HEK293 (cell line): ENCODE data around the gene INTS1.

Experiments used
- CTCF ChIA-PET: fragments of 350-600 bp; formaldehyde crosslinking; extraction: SDS; loops from one replicate; lab custom pipeline; 2021; ENCODE audit warnings: antibody characterized with exemption; lab: Yijun Ruan, JAX
- POLR2A ChIA-PET: fragments of 300-600 bp; formaldehyde crosslinking; extraction: SDS; loops from one replicate; lab custom pipeline; 2020; ENCODE audit warnings: antibody characterized with exemption, inconsistent platforms; lab: Yijun Ruan, JAX
- H3K27ac ChIP-seq: fragments of 200-500 bp; sonication (Bioruptor generic); 2 replicates; pipeline ENCODE4 v1.5.1; 2014; ENCODE audit warnings: low read depth, low read length, control low read depth, inconsistent platforms; ENCODE audit errors: extremely low read depth
- H3K36me3 ChIP-seq, 2 experiments: fragments of 200-500 bp in 1 of 2; sonication (Bioruptor generic) in 1 of 2; 1 replicate in 1 of 2; 2 replicates in 1 of 2; pipeline ENCODE4 v1.5.1; 2014 to 2017; ENCODE audit warnings: inconsistent platforms in 2 of 2, low read length in 2 of 2; ENCODE audit not compliant: control insufficient read depth in 2 of 2, insufficient read depth in 1 of 2
- H3K4me1 ChIP-seq: fragments of 200-500 bp; sonication (Bioruptor generic); 2 replicates; pipeline ENCODE4 v1.5.1; 2014; ENCODE audit warnings: mild to moderate bottlenecking, low read length, inconsistent platforms; ENCODE audit not compliant: control insufficient read depth, insufficient read depth
- H3K4me3 ChIP-seq: 2 replicates; pipeline ENCODE4 v1.5.1; 2011; ENCODE audit warnings: low read depth, mild to moderate bottlenecking, control low read depth, low read length, moderate library complexity
- H3K9me3 ChIP-seq: fragments of 200-500 bp; sonication (Bioruptor generic); 2 replicates; pipeline ENCODE4 v1.5.1; 2014; ENCODE audit warnings: low read depth, low read length, inconsistent platforms; ENCODE audit not compliant: control insufficient read depth, insufficient read depth
- BCL11A ChIP-seq: fragments of 450-650 bp; formaldehyde crosslinking; IDR thresholded peaks from 2 replicates; pipeline ENCODE4 v1.5.1; 2016; ENCODE audit warnings: low read depth, missing biosample characterization, missing genetic modification characterization
- FEZF1 ChIP-seq: fragments of 450-650 bp; formaldehyde crosslinking; IDR thresholded peaks from 2 replicates; pipeline ENCODE4 v1.5.1; 2016; ENCODE audit warnings: missing biosample characterization, missing genetic modification characterization
- INSM2 ChIP-seq: fragments of 450-650 bp; formaldehyde crosslinking; IDR thresholded peaks from 2 replicates; pipeline ENCODE4 v1.5.1; 2016; ENCODE audit warnings: missing biosample characterization, missing genetic modification characterization
- KLF16 ChIP-seq: fragments of 450-650 bp; formaldehyde crosslinking; IDR thresholded peaks from 2 replicates; pipeline ENCODE4 v1.5.1; 2017; ENCODE audit warnings: missing biosample characterization, missing genetic modification characterization
- PBX3 ChIP-seq: sonication (generic); formaldehyde crosslinking; IDR thresholded peaks from 2 replicates; pipeline ENCODE4 v1.8.1; 2022; ENCODE audit warnings: mild to moderate bottlenecking, moderate library complexity, missing genetic modification reagents
- TRIM28 ChIP-seq: IDR thresholded peaks from 2 replicates; pipeline ENCODE4 v1.6.1; 2011; ENCODE audit warnings: low read length, control low read depth, borderline replicate concordance
- YY1 ChIP-seq: fragments of 450-650 bp; formaldehyde crosslinking; IDR thresholded peaks from 2 replicates; pipeline ENCODE4 v1.5.1; 2018; ENCODE audit warnings: missing biosample characterization, missing genetic modification characterization
- ZBTB1 ChIP-seq: fragments of 450-650 bp; formaldehyde crosslinking; IDR thresholded peaks from 2 replicates; pipeline ENCODE4 v1.5.1; 2016; ENCODE audit warnings: missing biosample characterization, missing genetic modification characterization
- ZEB2 ChIP-seq: fragments of 450-650 bp; formaldehyde crosslinking; IDR thresholded peaks from 2 replicates; pipeline ENCODE4 v1.5.1; 2016; ENCODE audit warnings: missing biosample characterization, missing genetic modification characterization
- ZNF112 ChIP-seq: fragments of 450-650 bp; formaldehyde crosslinking; IDR thresholded peaks from 2 replicates; pipeline ENCODE4 v1.5.0; 2017; ENCODE audit warnings: missing biosample characterization, missing genetic modification characterization
- ZNF133 ChIP-seq: fragments of 450-650 bp; formaldehyde crosslinking; IDR thresholded peaks from 2 replicates; pipeline ENCODE4 v1.5.1; 2016; ENCODE audit warnings: missing biosample characterization, missing genetic modification characterization
- ZNF202 ChIP-seq: fragments of 450-650 bp; formaldehyde crosslinking; IDR thresholded peaks from 2 replicates; pipeline ENCODE4 v1.5.1; 2016; ENCODE audit warnings: missing biosample characterization, missing genetic modification characterization, borderline replicate concordance
- ZNF23 ChIP-seq: fragments of 450-650 bp; formaldehyde crosslinking; IDR thresholded peaks from 2 replicates; pipeline ENCODE4 v1.5.1; 2016; ENCODE audit warnings: missing biosample characterization, missing genetic modification characterization, borderline replicate concordance
- ZNF423 ChIP-seq: fragments of 450-650 bp; formaldehyde crosslinking; IDR thresholded peaks from 2 replicates; pipeline ENCODE4 v1.5.1; 2016; ENCODE audit warnings: missing biosample characterization, missing genetic modification characterization
- ZNF518A ChIP-seq: fragments of 450-650 bp; formaldehyde crosslinking; conservative IDR thresholded peaks from 2 replicates; pipeline ENCODE4 v1.5.1; 2016; ENCODE audit warnings: low read depth, missing biosample characterization, missing genetic modification characterization
- ZNF610 ChIP-seq: fragments of 450-650 bp; formaldehyde crosslinking; IDR thresholded peaks from 2 replicates; pipeline ENCODE4 v1.5.1; 2016; ENCODE audit warnings: missing biosample characterization, missing genetic modification characterization, borderline replicate concordance
- ZNF701 ChIP-seq: fragments of 450-650 bp; formaldehyde crosslinking; IDR thresholded peaks from 2 replicates; pipeline ENCODE4 v1.5.1; 2016; ENCODE audit warnings: missing biosample characterization, missing genetic modification characterization
- ZSCAN23 ChIP-seq: fragments of 450-650 bp; formaldehyde crosslinking; IDR thresholded peaks from 2 replicates; pipeline ENCODE4 v1.5.1; 2016; ENCODE audit warnings: missing biosample characterization, missing genetic modification characterization

The INTS1 gene

GRCh38 chr7:1542329-1542728 is 38.1 kb upstream of the INTS1 start:
- Histone ChIP-seq H3K27ac (no peak overlapping the region), H3K36me3 (peaks cover 0 to 22% of the 10 kb centered on the region in 2 experiments; a peak in 1 of 3 replicates), H3K9me3 (no peaks in the 10 kb centered on the region), H3K4me3 (no peak overlapping the region), H3K4me1 (peaks cover 9% of the 10 kb centered on the region; the same call in 1 of the 2 replicates)
- ChIA-PET CTCF (interaction anchor here (0.6 to 1.8 kb wide), 3 partner anchors 13 to 768 kb away, joined by 3 to 6 read pairs (median 3); partner anchors contain the start of gene TMEM184A), POLR2A (interaction anchor here (1.3 kb wide), 1 partner anchor 13 kb away, joined by 5 read pairs; the partner anchor contains the start of gene TMEM184A)
- TF ChIP-seq ZNF133 (tag by site-specific recombination) (no peak), ZNF701 (tag by site-specific recombination) (no peak), ZEB2 (no peak), ZNF423 (no peak), ZBTB1 (tag by site-specific recombination) (no peak), ZNF23 (no peak), INSM2 (no peak), KLF16 (tag by site-specific recombination) (no peak), ZNF112 (tag by site-specific recombination) (no peak), ZSCAN23 (no peak), TRIM28 (no peak), ZNF610 (tag by site-specific recombination) (no peak), BCL11A (tag by site-specific recombination) (no peak), FEZF1 (tag by site-specific recombination) (no peak), ZNF202 (tag by site-specific recombination) (no peak), YY1 (tag by site-specific recombination) (no peak)

DNA sequence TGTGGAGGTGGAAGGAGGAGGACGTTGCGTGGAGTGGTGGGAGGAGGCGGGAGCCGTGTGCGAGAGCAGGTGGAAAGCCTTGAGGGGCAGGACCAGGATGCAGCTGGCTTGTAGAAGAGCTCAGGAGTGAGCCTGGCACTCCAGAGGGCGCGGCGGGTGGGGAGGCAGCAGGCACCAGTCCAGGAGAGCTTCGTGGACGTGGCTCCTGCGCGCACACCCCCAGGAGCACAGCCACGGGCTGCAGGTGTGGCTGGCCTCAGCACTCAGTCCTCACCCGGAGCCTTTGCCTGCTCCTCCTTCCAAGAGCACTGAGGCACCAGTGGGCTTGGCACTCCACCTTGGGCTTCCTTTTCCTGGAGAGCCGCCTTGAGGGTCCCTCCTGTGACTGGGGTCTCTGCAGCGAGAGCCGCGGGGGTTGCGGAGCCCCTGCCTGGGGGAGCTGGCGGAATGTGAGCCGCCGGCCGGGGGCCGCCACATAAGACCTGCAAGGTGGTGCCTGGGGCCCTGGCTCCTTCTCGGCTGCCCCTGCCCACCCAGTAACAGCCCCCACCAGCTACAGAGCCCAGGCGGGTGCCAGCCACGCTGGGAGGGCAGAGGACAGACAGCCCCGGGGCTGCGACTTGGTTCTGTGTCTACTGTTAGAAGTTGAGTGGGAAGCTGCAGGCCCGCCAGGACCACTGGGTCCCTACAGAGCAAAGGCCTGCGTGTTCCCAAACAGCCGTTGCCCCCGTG is 37.4 kb upstream of the INTS1 start:
- POLR2A ChIA-PET: interaction anchor here (0.6 to 1.3 kb wide), 3 partner anchors 14 to 1339 kb away, joined by 3 to 6 read pairs (median 5); partner anchors contain the start of gene TMEM184A
- H3K4me1 ChIP-seq: peaks cover 14% of the 10 kb centered on the region; the same call in 1 of the 2 replicates
- no peaks in the 10 kb centered on the region for H3K9me3 ChIP-seq
- H3K27ac ChIP-seq: no peak overlapping the region
- no peak overlapping the region for H3K4me3 ChIP-seq
- CTCF ChIA-PET: interaction anchor here (0.6 kb wide), 2 partner anchors 15 to 407 kb away, joined by 3 read pairs; no protein-coding TSS in a partner anchor
- no peak for TF ChIP-seq ZNF518A (tag by site-specific recombination)
- TF ChIP-seq PBX3 (CRISPR knock-in tag): no peak
- H3K36me3 ChIP-seq: peaks cover 0 to 22% of the 10 kb centered on the region in 2 experiments; a peak in 1 of 3 replicates
